Measurements from ENCODE around the gene MED16. TPM values are rescaled to one million over a fixed set of nuclear protein-coding genes. Genes with fewer than 3 reads are reported as not detected.

The MED16 gene
- total and polyA plus RNA-seq, 2 donors (not counting 1 experiment from before 2014, with no cell fraction given), result 19.3 to 35.0 TPM

GRCh38 chr19:901216-902092, 8.5 kb upstream of the MED16 start:
- TF ChIP-seq, protein P1, sequence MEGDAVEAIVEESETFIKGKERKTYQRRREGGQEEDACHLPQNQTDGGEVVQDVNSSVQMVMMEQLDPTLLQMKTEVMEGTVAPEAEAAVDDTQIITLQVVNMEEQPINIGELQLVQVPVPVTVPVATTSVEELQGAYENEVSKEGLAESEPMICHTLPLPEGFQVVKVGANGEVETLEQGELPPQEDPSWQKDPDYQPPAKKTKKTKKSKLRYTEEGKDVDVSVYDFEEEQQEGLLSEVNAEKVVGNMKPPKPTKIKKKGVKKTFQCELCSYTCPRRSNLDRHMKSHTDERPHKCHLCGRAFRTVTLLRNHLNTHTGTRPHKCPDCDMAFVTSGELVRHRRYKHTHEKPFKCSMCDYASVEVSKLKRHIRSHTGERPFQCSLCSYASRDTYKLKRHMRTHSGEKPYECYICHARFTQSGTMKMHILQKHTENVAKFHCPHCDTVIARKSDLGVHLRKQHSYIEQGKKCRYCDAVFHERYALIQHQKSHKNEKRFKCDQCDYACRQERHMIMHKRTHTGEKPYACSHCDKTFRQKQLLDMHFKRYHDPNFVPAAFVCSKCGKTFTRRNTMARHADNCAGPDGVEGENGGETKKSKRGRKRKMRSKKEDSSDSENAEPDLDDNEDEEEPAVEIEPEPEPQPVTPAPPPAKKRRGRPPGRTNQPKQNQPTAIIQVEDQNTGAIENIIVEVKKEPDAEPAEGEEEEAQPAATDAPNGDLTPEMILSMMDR (conservative IDR thresholded peaks at IDR 0.05 in 1 of 2, IDR thresholded peaks at IDR 0.05 in 1 of 2; ENCODE audit: low read depth in 1 of 2, low read length in 2 of 2), result no peak
- no peaks in the 10 kb centered on the region for H3K9me3 ChIP-seq (ENCODE audit: control insufficient read depth, insufficient read depth, low read depth, low read length)
- H3K27me3 ChIP-seq (ENCODE audit: control insufficient read depth, insufficient read depth, low read length), result no peaks in the 10 kb centered on the region
- no peak overlapping the region for H3K4me2 ChIP-seq (ENCODE audit: extremely low read depth, insufficient read depth, low read length)
- DNase-seq (ENCODE audit: low read depth in 2 of 2), result no peak
- H3K4me1 ChIP-seq (ENCODE audit: control insufficient read depth, extremely low read depth, insufficient read depth, low read length), result no peaks in the 10 kb centered on the region
- H3K79me2 ChIP-seq (ENCODE audit: control insufficient read depth, insufficient read depth, low read length), result no peaks in the 10 kb centered on the region
- no peak overlapping the region for H3K27ac ChIP-seq (ENCODE audit: insufficient read depth, low read length)
- H2AFZ ChIP-seq (ENCODE audit: low read length), result no peak overlapping the region
- peaks cover 10% of the 10 kb centered on the region for H3K36me3 ChIP-seq (ENCODE audit: control insufficient read depth, insufficient read depth, low read length)
- H3K4me3 ChIP-seq (replicated peaks in 1 of 4; ENCODE audit: control extremely low read depth in 1 of 4, insufficient read depth in 1 of 4, low read depth in 3 of 4, low read length in 4 of 4), result no peak overlapping the region
- H4K20me1 ChIP-seq (ENCODE audit: control insufficient read depth, extremely low read depth, insufficient read depth, low read length), result no peaks in the 10 kb centered on the region
- no peak overlapping the region for H3K9ac ChIP-seq (ENCODE audit: insufficient read depth, low read length)

DNA sequence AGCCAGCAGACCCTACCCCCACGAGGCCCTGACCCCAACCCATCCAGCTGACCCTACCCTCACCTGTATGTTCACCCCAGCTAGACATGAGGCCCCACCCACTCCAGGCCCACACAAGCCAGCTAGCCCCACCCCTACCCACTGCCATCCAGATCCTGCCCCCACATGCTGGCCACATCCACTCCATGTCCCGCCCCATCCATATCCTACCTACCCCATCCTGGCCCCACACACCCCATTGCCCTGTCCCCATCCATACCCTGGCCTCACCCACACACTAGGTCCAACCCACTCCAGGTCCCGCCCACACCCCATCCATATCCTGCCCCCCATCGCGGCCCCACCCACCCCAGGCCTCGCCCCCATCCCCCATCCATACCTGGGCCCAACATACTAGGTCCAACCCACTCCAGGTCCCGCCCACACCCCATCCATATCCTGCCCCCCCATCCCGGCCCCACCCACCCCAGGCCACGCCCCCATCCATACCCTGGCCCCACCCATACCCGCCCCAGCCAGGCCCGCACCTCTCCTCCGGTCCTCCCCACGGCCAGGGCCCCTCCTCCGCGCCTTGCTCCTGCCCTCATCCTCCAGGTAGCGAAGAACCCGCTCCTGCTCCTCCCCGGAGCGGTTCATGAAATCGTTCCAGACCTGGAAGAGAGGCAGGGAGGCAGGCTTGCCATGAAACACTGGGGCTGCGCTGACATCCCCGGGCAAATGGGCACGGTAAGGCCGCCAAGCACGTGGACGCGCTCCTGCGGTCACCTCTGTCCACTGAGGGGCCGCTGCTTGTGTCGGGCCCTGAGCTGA, 7.5 kb upstream of the MED16 start:
- H3K27me3 ChIP-seq (ENCODE audit: control insufficient read depth, insufficient read depth, low read length), result no peaks in the 10 kb centered on the region
- no peaks in the 10 kb centered on the region for H3K79me2 ChIP-seq (ENCODE audit: control insufficient read depth, insufficient read depth, low read length)
- H4K20me1 ChIP-seq (ENCODE audit: control insufficient read depth, extremely low read depth, insufficient read depth, low read length), result no peaks in the 10 kb centered on the region
- no peaks in the 10 kb centered on the region for H3K9me3 ChIP-seq (ENCODE audit: control insufficient read depth, insufficient read depth, low read depth, low read length)
- H3K9ac ChIP-seq (ENCODE audit: insufficient read depth, low read length), result no peak overlapping the region
- no peaks in the 10 kb centered on the region for H3K4me1 ChIP-seq (ENCODE audit: control insufficient read depth, extremely low read depth, insufficient read depth, low read length)
- no peak overlapping the region for H2AFZ ChIP-seq (ENCODE audit: low read length)
- no peak overlapping the region for H3K27ac ChIP-seq (ENCODE audit: insufficient read depth, low read length)
- H3K4me3 ChIP-seq (replicated peaks in 1 of 4; ENCODE audit: control extremely low read depth in 1 of 4, insufficient read depth in 1 of 4, low read depth in 3 of 4, low read length in 4 of 4), result no peak overlapping the region
- TF ChIP-seq, protein P1 (conservative IDR thresholded peaks at IDR 0.05 in 1 of 2, IDR thresholded peaks at IDR 0.05 in 1 of 2; ENCODE audit: low read depth in 1 of 2, low read length in 2 of 2), result no peak
- no peak for TF ChIP-seq EZH2 (IDR thresholded peaks at IDR 0.05; ENCODE audit: low read length, missing control alignments)
- no peak overlapping the region for H3K4me2 ChIP-seq (ENCODE audit: extremely low read depth, insufficient read depth, low read length)
- no peak for DNase-seq (ENCODE audit: low read depth in 2 of 2)
- H3K36me3 ChIP-seq (ENCODE audit: control insufficient read depth, insufficient read depth, low read length), result peaks cover 10% of the 10 kb centered on the region

- Histone ChIP-seq H3K36me3 (ENCODE audit: control insufficient read depth, insufficient read depth, low read length) (peaks cover 10% of the 10 kb centered on the region), H2AFZ (ENCODE audit: low read length) (no peak overlapping the region), H3K79me2 (ENCODE audit: control insufficient read depth, insufficient read depth, low read length) (no peaks in the 10 kb centered on the region), H4K20me1 (ENCODE audit: control insufficient read depth, extremely low read depth, insufficient read depth, low read length) (no peaks in the 10 kb centered on the region), H3K4me2 (ENCODE audit: extremely low read depth, insufficient read depth, low read length) (no peak overlapping the region), H3K9me3 (ENCODE audit: control insufficient read depth, insufficient read depth, low read depth, low read length) (no peaks in the 10 kb centered on the region), H3K9ac (ENCODE audit: insufficient read depth, low read length) (no peak overlapping the region), H3K4me3 (replicated peaks in 1 of 4; ENCODE audit: control extremely low read depth in 1 of 4, insufficient read depth in 1 of 4, low read depth in 3 of 4, low read length in 4 of 4) (no peak overlapping the region), H3K4me1 (ENCODE audit: control insufficient read depth, extremely low read depth, insufficient read depth, low read length) (no peaks in the 10 kb centered on the region), H3K27ac (ENCODE audit: insufficient read depth, low read length) (no peak overlapping the region), H3K27me3 (ENCODE audit: control insufficient read depth, insufficient read depth, low read length) (no peaks in the 10 kb centered on the region)
- TF ChIP-seq, protein P1 (conservative IDR thresholded peaks at IDR 0.05 in 1 of 2, IDR thresholded peaks at IDR 0.05 in 1 of 2; ENCODE audit: low read depth in 1 of 2, low read length in 2 of 2), result no peak
- no peak for TF ChIP-seq EZH2 (IDR thresholded peaks at IDR 0.05; ENCODE audit: low read length, missing control alignments)
- no peak for DNase-seq (ENCODE audit: low read depth in 2 of 2)
Measured at GRCh38 chr19:900043-900301, 7.0 kb upstream of the MED16 start.
